K562 (cell line): ENCODE data around the gene SNX9. TPM values are rescaled to one million over a fixed set of nuclear protein-coding genes. Genes with fewer than 3 reads are reported as not detected.
"Not testable (repeated sequence)": the region's sequence is repeated elsewhere in the genome, so short reads cannot be mapped to it uniquely, and the experiment has no call there.

ENCODE experiments used
- ATAC-seq: fragments of 200-7000 bp; cut with Tn5 transposase; 3 replicates; pipeline ENCODE4 v1.9.1; 2020; ENCODE audit warnings: moderate library complexity
- BruUV-seq: library from RNA; stranded (reverse); fragments of 400-500 nt; replicated peaks from 2 replicates; lab custom pipeline; 2021; lab: Mats Ljungman, UMichigan
- CTCF ChIA-PET: fragments of 300-600 bp; formaldehyde crosslinking; extraction: SDS; loops from one replicate; lab custom pipeline; 2021; ENCODE audit warnings: low intra/inter-chr PET ratio; lab: Yijun Ruan, JAX
- POLR2A ChIA-PET: fragments of 300-600, 350-650 bp; sonication (Branson Sonifier 250); formaldehyde crosslinking; extraction: SDS; loops from one replicate; lab custom pipeline; 2021; ENCODE audit warnings: antibody characterized with exemption, inconsistent platforms; lab: Yijun Ruan, JAX
- DNase-seq, 4 experiments: peaks; one replicate each; pipeline versions ENCODE4 v3.0.0 to v3.0.0-alpha.2; 2011 to 2018; ENCODE audit warnings: low spot score in 3 of 4, mixed read lengths in 3 of 4; ENCODE audit errors: extremely low read depth in 1 of 4
- FAIRE-seq: peaks from 2 replicates; lab custom pipeline; 2011; peaks lifted over from hg19 to GRCh38; lab: Jason Lieb, UNC
- H2AFZ ChIP-seq: 2 replicates; pipeline ENCODE4 v1.6.0; 2011; ENCODE audit warnings: low read depth, low read length, control low read depth, inconsistent platforms
- H3K27ac ChIP-seq: fragments of 200-600 bp; 3 replicates; pipeline ENCODE4 v1.8.0; 2011; ENCODE audit warnings: low read depth, mild to moderate bottlenecking, control low read depth, inconsistent platforms, low read length, moderate library complexity, mixed read lengths; ENCODE audit errors: extremely low read depth
- H3K27me3 ChIP-seq, 2 experiments: fragments of 300-600 bp in 1 of 2; 2 replicates in 1 of 2; 3 replicates in 1 of 2; pipeline versions ENCODE4 v1.6.0 to v1.8.0; 2011; ENCODE audit warnings: inconsistent platforms in 2 of 2, low read length in 2 of 2, mild to moderate bottlenecking in 1 of 2, mixed read lengths in 1 of 2, moderate library complexity in 1 of 2; ENCODE audit not compliant: control insufficient read depth in 2 of 2, insufficient read depth in 2 of 2
- H3K36me3 ChIP-seq: fragments of 300-600 bp; 3 replicates; pipeline ENCODE4 v1.8.0; 2011; ENCODE audit warnings: mild to moderate bottlenecking, low read length, inconsistent platforms; ENCODE audit not compliant: control insufficient read depth, insufficient read depth
- H3K4me1 ChIP-seq, 2 experiments: fragments of 200-600 bp in 1 of 2; replicated peaks in 1 of 2; 2 replicates in 1 of 2; 3 replicates in 1 of 2; pipeline versions ENCODE4 v1.5.1 to v1.8.0; 2011; ENCODE audit warnings: inconsistent platforms in 2 of 2, low read length in 2 of 2, mild to moderate bottlenecking in 1 of 2, mixed read lengths in 1 of 2, moderate library complexity in 1 of 2; ENCODE audit not compliant: control insufficient read depth in 2 of 2, insufficient read depth in 2 of 2
- H3K4me2 ChIP-seq: 2 replicates; pipeline ENCODE4 v1.6.1; 2011; ENCODE audit warnings: low read length, control low read depth, inconsistent platforms, mixed read lengths; ENCODE audit not compliant: insufficient read depth
- H3K4me3 ChIP-seq: fragments of 200-600 bp; sonication (generic), shearing (Covaris generic); 2 replicates; pipeline ENCODE4 v1.5.1; 2016; ENCODE audit warnings: control low read depth, inconsistent platforms
- H3K79me2 ChIP-seq: fragments of 200-600 bp; 3 replicates; pipeline ENCODE4 v1.8.0; 2011; ENCODE audit warnings: low read length, inconsistent platforms; ENCODE audit not compliant: control insufficient read depth, insufficient read depth
- H3K9ac ChIP-seq, 2 experiments: 2 replicates each; pipeline versions ENCODE4 v1.6.0 to v1.6.1; 2011; ENCODE audit warnings: low read depth in 2 of 2, low read length in 2 of 2, control low read depth in 1 of 2, inconsistent platforms in 1 of 2, mild to moderate bottlenecking in 1 of 2, mixed read lengths in 1 of 2; ENCODE audit not compliant: insufficient read depth in 1 of 2
- H3K9me1 ChIP-seq: one replicate; pipeline ENCODE4 v1.6.0; 2011; ENCODE audit warnings: inconsistent platforms, mild to moderate bottlenecking, low read length, moderate library complexity; ENCODE audit not compliant: control insufficient read depth, insufficient read depth
- H3K9me3 ChIP-seq: replicated peaks from 2 replicates; pipeline ENCODE4 v1.5.1; 2011; ENCODE audit warnings: low read depth, low read length, inconsistent platforms; ENCODE audit not compliant: control insufficient read depth, insufficient read depth
- H4K20me1 ChIP-seq: replicated peaks from 2 replicates; pipeline ENCODE4 v1.6.1; 2011; ENCODE audit warnings: low read length, inconsistent platforms, mixed read lengths; ENCODE audit not compliant: control insufficient read depth, insufficient read depth
- SPI1 ChIP-seq: IDR thresholded peaks from 2 replicates; pipeline ENCODE4 v1.6.1; 2011; ENCODE audit warnings: low read depth, low read length, control low read depth, borderline replicate concordance
- TEAD2 ChIP-seq: fragments of 450-650 bp; IDR thresholded peaks from 2 replicates; pipeline ENCODE4 v1.6.1; 2016; ENCODE audit warnings: missing genetic modification characterization, control low read depth, missing compliant biosample characterization
- ZNF444 ChIP-seq: fragments of 250-450 bp; sonication (Bioruptor Pico); IDR thresholded peaks from 2 replicates; pipeline ENCODE4 v1.4.0; 2020; ENCODE audit warnings: mild to moderate bottlenecking, moderate library complexity
- ZNF766 ChIP-seq: fragments of 200-800 bp; sonication (Bioruptor generic); conservative IDR thresholded peaks from 2 replicates; pipeline ENCODE4 v1.6.1; 2016; ENCODE audit warnings: missing genetic modification characterization, missing compliant biosample characterization
- WGBS: fragments of 100-300 bp; shearing (Covaris generic); methylation state at CpG from one replicate; pipeline ENCODE4 v1.1.6; 2016; ENCODE audit warnings: low coverage, mixed read lengths; ENCODE audit not compliant: insufficient coverage; ENCODE audit errors: missing lambda C conversion rate; 5-methylcytosine and 5-hydroxymethylcytosine counted together
- in situ Hi-C: fragments of 300-500 bp; cut with MboI; formaldehyde crosslinking; loops from 4 replicates; pipeline ENCODE4 v1.15.0; 2018; ENCODE audit warnings: inconsistent platforms, mixed read lengths
- intact Hi-C: fragments of 100-400 bp; cut with micrococcal nuclease; formaldehyde crosslinking; loops from 2 replicates; pipeline ENCODE4 v1.14.2; 2022
- polyA plus RNA-seq, 8 experiments: library from polyadenylated mRNA; depleted of rRNA in 4 of 8; stranded (reverse) in 5 of 8; unstranded in 3 of 8; fragments of >200 nt; fragmentation: Nextera tagmentation in 2 of 8; fragmentation: Illumina TruSeq in 1 of 8; extraction: Ambion mirVana in 2 of 8; extraction: Trizol in 1 of 8; gene quantifications; 2 replicates each; pipeline versions ENCODE4 v1.2.1 to v1.2.3, GENCODE V29; 2011 to 2014; ENCODE audit warnings: inconsistent platforms in 1 of 8, missing spikeins in 1 of 8
- total RNA-seq, 7 experiments: library from RNA; depleted of rRNA in 6 of 7; stranded (reverse); fragments of >200 nt in 6 of 7; fragmentation: Illumina TruSeq in 2 of 7; extraction: Trizol in 2 of 7; gene quantifications; 2 replicates each; pipeline versions ENCODE4 v1.2.1 to v1.2.3, GENCODE V29; 2011 to 2021; ENCODE audit warnings: low replicate concordance in 1 of 7

The SNX9 gene
- total and polyA plus RNA-seq, 9 of the 15 experiments (the other 6 are each of a cell fraction or from before 2014, with no cell fraction given) = 6.0 to 81.7 (median 57.1) TPM

DNA sequence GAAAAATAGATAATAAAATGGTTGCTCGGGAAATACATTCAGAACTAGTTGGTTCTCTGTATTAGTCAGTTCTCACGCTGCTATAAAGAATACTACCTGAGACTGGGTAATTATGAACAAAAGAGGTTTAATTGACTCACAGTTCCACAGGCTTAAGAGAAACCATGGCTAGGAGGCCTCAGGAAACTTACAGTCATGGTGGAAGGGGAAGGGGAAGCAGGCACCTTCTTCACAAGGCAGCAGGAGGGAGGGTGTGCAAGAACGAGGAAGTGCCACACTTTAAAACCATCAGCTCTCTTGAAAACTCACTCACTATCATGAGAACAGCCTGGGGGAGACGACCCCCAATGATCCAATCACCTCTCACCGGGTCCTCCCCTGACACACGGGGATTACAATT lies 24.2 kb upstream of the SNX9 start:
- Histone ChIP-seq H3K27ac (no peak overlapping the region), H3K9me3 (no peaks in the 10 kb centered on the region; the same call in 1 of the 2 replicates), H4K20me1 (no peaks in the 10 kb centered on the region), H3K9ac (no peak overlapping the region), H3K27me3 (no peaks in the 10 kb centered on the region), H3K79me2 (no peaks in the 10 kb centered on the region), H2AFZ (peak overlapping the region; percentile 66), H3K4me1 (peaks cover 0 to 2% of the 10 kb centered on the region in 2 experiments; a peak in 1 of 5 replicates), H3K9me1 (no peaks in the 10 kb centered on the region), H3K36me3 (no peaks in the 10 kb centered on the region), H3K4me2 (no peak overlapping the region), H3K4me3 (no peak overlapping the region)
- TF ChIP-seq ZNF444 = no peak
- TF ChIP-seq SPI1 = peak; percentile 69; the same call in 1 of the 2 replicates
- 0 out of 2 replicates have a peak, but pooled peaks have one; percentile 34 for TF ChIP-seq ZNF766
- TF ChIP-seq TEAD2 = no peak
- ChIA-PET POLR2A (interaction anchor here (1.3 kb wide), 1 partner anchor 11 kb away, joined by 3 read pairs; no protein-coding TSS in a partner anchor), CTCF (no interaction called here)
- FAIRE-seq (no peak), ATAC-seq (no peak), DNase-seq (no peak)
- BruUV-seq = no TSS peak
- intact Hi-C loops (no loop called here), in situ Hi-C loops (no loop called here)
- 50% methylated on average over 6 of the region's 6 CpGs for WGBS

DNA sequence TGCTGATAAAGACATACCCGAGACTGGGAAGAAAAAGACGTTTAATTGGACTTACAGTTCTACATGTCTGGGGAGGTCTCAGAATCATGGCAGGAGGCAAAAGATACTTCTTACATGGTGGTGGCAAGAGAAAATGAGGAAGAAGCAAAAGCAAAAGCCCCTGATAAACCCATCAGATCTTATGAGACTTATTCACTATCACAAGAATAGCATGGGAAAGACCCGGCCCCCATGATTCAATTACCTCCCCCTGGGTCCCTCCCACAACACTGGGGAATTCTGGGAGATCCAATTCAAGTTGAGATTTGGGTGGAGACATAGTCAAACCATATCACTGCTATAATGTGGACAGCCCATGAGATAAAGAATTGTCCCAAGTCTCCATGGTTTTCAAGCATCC lies 23.5 kb upstream of the SNX9 start:
- in situ Hi-C loops, H3K36me3 ChIP-seq, POLR2A ChIA-PET, BruUV-seq, DNase-seq, H3K27me3 ChIP-seq, H4K20me1 ChIP-seq, H3K9ac ChIP-seq, H3K9me1 ChIP-seq, H3K79me2 ChIP-seq, CTCF ChIA-PET, H3K9me3 ChIP-seq, H3K4me2 ChIP-seq, H3K4me1 ChIP-seq, ATAC-seq, H3K4me3 ChIP-seq, FAIRE-seq, H3K27ac ChIP-seq, intact Hi-C loops: not testable (repeated sequence)
- H2AFZ ChIP-seq = peak overlapping the region; percentile 66
- 13% methylated on average over 3 of the region's 3 CpGs for WGBS
